ENCODE measurements around the gene LIMCH1.

The LIMCH1 gene

DNA sequence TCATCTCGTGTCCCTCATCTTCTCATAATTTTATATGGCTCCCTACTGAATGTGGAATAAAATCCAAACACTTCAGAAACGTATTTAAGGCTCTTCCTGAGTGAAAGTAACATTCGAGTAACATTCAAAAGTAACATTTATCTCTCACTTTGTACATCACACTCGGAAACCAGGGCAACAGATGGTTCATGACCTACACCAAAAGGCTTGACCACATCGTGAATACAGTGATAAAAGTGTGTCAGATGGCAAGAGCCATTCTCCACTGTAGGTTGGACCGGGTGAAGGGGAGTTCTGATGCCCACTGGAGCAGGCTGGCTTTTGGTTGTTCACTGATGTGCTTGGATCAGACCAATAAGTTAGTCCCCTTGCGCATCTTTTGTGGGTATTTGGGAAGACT lies 5.6 kb upstream of the LIMCH1 start:
- peaks cover 18% of the 10 kb centered on the region for H3K27me3 ChIP-seq
- TF ChIP-seq, protein P1, sequence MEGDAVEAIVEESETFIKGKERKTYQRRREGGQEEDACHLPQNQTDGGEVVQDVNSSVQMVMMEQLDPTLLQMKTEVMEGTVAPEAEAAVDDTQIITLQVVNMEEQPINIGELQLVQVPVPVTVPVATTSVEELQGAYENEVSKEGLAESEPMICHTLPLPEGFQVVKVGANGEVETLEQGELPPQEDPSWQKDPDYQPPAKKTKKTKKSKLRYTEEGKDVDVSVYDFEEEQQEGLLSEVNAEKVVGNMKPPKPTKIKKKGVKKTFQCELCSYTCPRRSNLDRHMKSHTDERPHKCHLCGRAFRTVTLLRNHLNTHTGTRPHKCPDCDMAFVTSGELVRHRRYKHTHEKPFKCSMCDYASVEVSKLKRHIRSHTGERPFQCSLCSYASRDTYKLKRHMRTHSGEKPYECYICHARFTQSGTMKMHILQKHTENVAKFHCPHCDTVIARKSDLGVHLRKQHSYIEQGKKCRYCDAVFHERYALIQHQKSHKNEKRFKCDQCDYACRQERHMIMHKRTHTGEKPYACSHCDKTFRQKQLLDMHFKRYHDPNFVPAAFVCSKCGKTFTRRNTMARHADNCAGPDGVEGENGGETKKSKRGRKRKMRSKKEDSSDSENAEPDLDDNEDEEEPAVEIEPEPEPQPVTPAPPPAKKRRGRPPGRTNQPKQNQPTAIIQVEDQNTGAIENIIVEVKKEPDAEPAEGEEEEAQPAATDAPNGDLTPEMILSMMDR (IDR thresholded peaks at IDR 0.05): no peak
- no peak overlapping the region for H3K27ac ChIP-seq
- no peak overlapping the region for H3K4me3 ChIP-seq (ENCODE audit: low read depth in 1 of 2, low read length in 1 of 2)
- H3K9me3 ChIP-seq: no peaks in the 10 kb centered on the region
- H3K36me3 ChIP-seq: no peaks in the 10 kb centered on the region
- H3K4me1 ChIP-seq (ENCODE audit: control insufficient read depth in 1 of 2, insufficient read depth in 1 of 2, low read depth in 1 of 2, low read length in 1 of 2): no peaks in the 10 kb centered on the region

DNA sequence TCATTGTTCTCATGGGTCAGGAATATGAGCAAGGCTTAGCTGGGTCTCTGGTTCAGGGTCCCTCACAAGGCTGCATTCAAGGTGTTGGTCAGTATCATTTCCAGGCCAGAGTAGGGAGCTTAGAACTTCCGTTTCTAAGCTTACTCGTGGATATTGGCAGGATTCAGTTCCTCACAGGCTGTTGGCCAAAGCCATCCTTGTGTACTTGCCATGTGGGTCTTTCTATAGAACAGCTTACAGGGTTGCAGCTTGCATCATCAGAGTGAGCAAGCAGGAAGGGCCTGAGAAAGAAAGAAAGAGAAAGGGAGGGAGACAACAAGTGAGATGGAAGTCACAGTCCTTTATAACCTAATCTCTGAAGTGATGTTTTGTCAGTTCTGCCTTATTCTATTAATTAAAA lies 5.1 kb upstream of the LIMCH1 start:
- TF ChIP-seq, protein P1 (IDR thresholded peaks at IDR 0.05): no peak
- Histone ChIP-seq H3K36me3 (no peaks in the 10 kb centered on the region), H3K9me3 (no peaks in the 10 kb centered on the region), H3K4me3 (ENCODE audit: low read depth in 1 of 2, low read length in 1 of 2) (no peak overlapping the region), H3K27me3 (peaks cover 21% of the 10 kb centered on the region), H3K27ac (no peak overlapping the region), H3K4me1 (ENCODE audit: control insufficient read depth in 1 of 2, insufficient read depth in 1 of 2, low read depth in 1 of 2, low read length in 1 of 2) (no peaks in the 10 kb centered on the region)

DNA sequence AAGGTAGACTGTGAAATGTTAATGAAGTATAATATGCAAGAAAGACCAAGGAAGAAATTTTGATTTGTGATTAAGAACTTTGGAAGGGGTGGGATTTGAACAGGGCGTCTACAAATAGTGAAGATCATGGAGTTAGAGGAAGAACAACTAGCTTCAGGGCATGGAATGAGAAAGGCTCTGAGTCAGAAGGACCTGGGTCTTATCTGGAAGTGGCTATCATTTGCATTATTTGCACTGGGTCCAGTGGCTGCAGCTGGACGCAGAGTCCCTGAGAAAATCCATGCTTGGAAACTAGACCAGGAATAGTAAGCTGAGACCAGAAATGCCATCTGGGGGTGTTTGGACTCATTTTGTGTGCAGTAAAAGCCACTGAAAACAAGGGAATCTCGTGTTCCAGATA lies 4.3 kb upstream of the LIMCH1 start:
- TF ChIP-seq, protein P1 (IDR thresholded peaks at IDR 0.05): no peak

DNA sequence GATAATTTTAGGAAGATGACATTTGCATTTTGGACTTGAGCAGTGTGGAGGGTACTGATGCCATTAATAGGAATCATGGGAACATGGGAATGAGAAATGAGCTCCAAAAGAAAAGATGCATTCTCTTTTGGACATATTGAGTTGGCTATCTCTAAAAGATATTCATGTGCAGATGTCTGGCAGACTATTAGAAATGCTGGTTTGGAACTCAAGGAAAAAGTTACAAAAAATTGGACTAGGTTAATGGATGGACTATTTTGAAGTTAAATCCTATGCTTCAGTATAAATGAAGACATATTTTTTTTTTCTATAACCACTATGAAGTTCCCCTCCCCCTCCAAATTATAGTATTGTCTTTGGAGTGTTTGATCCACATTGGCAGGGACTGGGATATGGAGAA lies 3.6 kb upstream of the LIMCH1 start:
- no peaks in the 10 kb centered on the region for H3K36me3 ChIP-seq
- H3K4me3 ChIP-seq (ENCODE audit: low read depth in 1 of 2, low read length in 1 of 2): no peak overlapping the region
- TF ChIP-seq, protein P1 (IDR thresholded peaks at IDR 0.05): no peak
- peaks cover 33% of the 10 kb centered on the region for H3K27me3 ChIP-seq
- H3K4me1 ChIP-seq (ENCODE audit: control insufficient read depth in 1 of 2, insufficient read depth in 1 of 2, low read depth in 1 of 2, low read length in 1 of 2): no peaks in the 10 kb centered on the region
- H3K9me3 ChIP-seq: no peaks in the 10 kb centered on the region
- H3K27ac ChIP-seq: no peak overlapping the region

More for the DNA sequence above, 4.3 kb upstream of the LIMCH1 start:
- Histone ChIP-seq H3K36me3 (no peaks in the 10 kb centered on the region), H3K27me3 (peaks cover 26% of the 10 kb centered on the region), H3K27ac (no peak overlapping the region), H3K9me3 (no peaks in the 10 kb centered on the region), H3K4me3 (ENCODE audit: low read depth in 1 of 2, low read length in 1 of 2) (no peak overlapping the region), H3K4me1 (ENCODE audit: control insufficient read depth in 1 of 2, insufficient read depth in 1 of 2, low read depth in 1 of 2, low read length in 1 of 2) (no peaks in the 10 kb centered on the region)

DNA sequence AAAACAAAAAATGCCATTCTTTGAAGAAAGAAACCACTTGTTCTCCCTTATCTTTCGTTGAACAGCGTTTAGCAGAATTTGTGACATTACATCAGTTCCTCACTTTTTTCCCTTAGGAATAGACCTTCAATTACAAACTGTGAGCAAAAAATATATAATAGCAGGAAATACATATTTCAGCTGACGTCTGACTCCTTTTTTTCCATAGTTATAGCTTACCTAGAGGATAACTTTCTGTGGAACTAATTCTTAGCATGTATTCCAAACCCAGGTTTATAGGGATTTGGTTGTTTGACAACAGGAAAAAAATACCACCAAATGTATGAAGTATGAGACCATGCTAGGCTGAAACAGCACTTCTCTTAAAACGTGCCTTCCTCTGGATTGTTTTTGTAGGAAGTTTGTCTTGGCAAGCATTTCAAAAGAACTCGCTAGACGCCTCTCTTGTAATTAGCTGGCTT lies 2.0 kb upstream of the LIMCH1 start:
- Histone ChIP-seq H3K4me3 (ENCODE audit: low read depth in 1 of 2, low read length in 1 of 2) (no peak overlapping the region), H3K4me1 (ENCODE audit: control insufficient read depth in 1 of 2, insufficient read depth in 1 of 2, low read depth in 1 of 2, low read length in 1 of 2) (no peaks in the 10 kb centered on the region), H3K27me3 (peaks cover 33% of the 10 kb centered on the region), H3K36me3 (no peaks in the 10 kb centered on the region), H3K9me3 (no peaks in the 10 kb centered on the region), H3K27ac (no peak overlapping the region)
- TF ChIP-seq, protein P1 (IDR thresholded peaks at IDR 0.05): no peak
